Measurements from ENCODE around the gene POR.

GRCh38 chr7:75887669-75888369, 27.1 kb upstream of the POR start:
- TF ChIP-seq TAF1 (IDR thresholded peaks at IDR 0.05; ENCODE audit: borderline replicate concordance, low read depth, low read length) (no peak), POLR2AphosphoS5 (IDR thresholded peaks at IDR 0.05; ENCODE audit: low read depth, low read length) (no peak)
